H1 (cell line): ENCODE results near the gene KLF2. TPM values are rescaled to one million over a fixed set of nuclear protein-coding genes. Genes with fewer than 3 reads are reported as not detected.

Experiments used
- CTCF ChIA-PET: fragments of 300-600 bp; sonication (Branson Sonifier 250); formaldehyde crosslinking; loops from one replicate; lab custom pipeline; 2021; ENCODE audit not compliant: partially characterized antibody; lab: Charles Lee
- POLR2A ChIA-PET: fragments of 300-600 bp; sonication (Branson Sonifier 250); formaldehyde crosslinking; loops from one replicate; lab custom pipeline; 2021; ENCODE audit warnings: inconsistent platforms; ENCODE audit not compliant: partially characterized antibody; lab: Charles Lee
- DNase-seq, 2 experiments: peaks; one replicate each; pipeline versions ENCODE4 v3.0.0 to v3.0.0-alpha.2; 2010 to 2022; ENCODE audit warnings: low spot score in 2 of 2, low read depth in 1 of 2, mixed read lengths in 1 of 2
- FAIRE-seq: peaks from 2 replicates; lab custom pipeline; 2011; peaks lifted over from hg19 to GRCh38; lab: Jason Lieb, UNC
- H2AFZ ChIP-seq: 2 replicates; pipeline ENCODE4 v1.8.1; 2012; ENCODE audit warnings: low read length, inconsistent platforms
- H2AK5ac ChIP-seq: 2 replicates; pipeline ENCODE4 v1.6.1; 2013; ENCODE audit warnings: low read depth, low read length
- H2BK120ac ChIP-seq: replicated peaks from 2 replicates; pipeline ENCODE3; 2013; ENCODE audit warnings: low read depth, low read length, inconsistent platforms
- H2BK12ac ChIP-seq: 2 replicates; pipeline ENCODE4 v1.6.1; 2013; ENCODE audit warnings: low read depth, low read length
- H2BK15ac ChIP-seq: 2 replicates; pipeline ENCODE4 v1.6.1; 2013; ENCODE audit warnings: low read length
- H2BK20ac ChIP-seq: 2 replicates; pipeline ENCODE4 v1.6.1; 2013; ENCODE audit warnings: low read length
- H2BK5ac ChIP-seq: 2 replicates; pipeline ENCODE4 v1.6.1; 2013; ENCODE audit warnings: low read depth, low read length
- H3K14ac ChIP-seq: 2 replicates; pipeline ENCODE4 v1.6.1; 2013; ENCODE audit warnings: inconsistent platforms; ENCODE audit not compliant: insufficient read length
- H3K18ac ChIP-seq: 2 replicates; pipeline ENCODE4 v1.6.1; 2013; ENCODE audit warnings: low read length; ENCODE audit errors: extremely low read depth
- H3K23ac ChIP-seq: 2 replicates; pipeline ENCODE4 v1.6.1; 2013; ENCODE audit warnings: inconsistent platforms; ENCODE audit not compliant: insufficient read length
- H3K23me2 ChIP-seq: 2 replicates; pipeline ENCODE4 v1.6.1; 2013; ENCODE audit warnings: low read depth, low read length
- H3K27ac ChIP-seq: 2 replicates; pipeline ENCODE4 v1.6.1; 2011; ENCODE audit warnings: low read depth, low read length, inconsistent platforms
- H3K27me3 ChIP-seq, 4 experiments: replicated peaks in 1 of 4; 1 replicate in 1 of 4; 2 replicates in 3 of 4; pipeline versions ENCODE4 v1.6.1 to v1.8.1; 2011 to 2013; ENCODE audit warnings: low read length in 3 of 4, mild to moderate bottlenecking in 3 of 4, inconsistent platforms in 2 of 4, mixed read lengths in 2 of 4, moderate library complexity in 1 of 4; ENCODE audit not compliant: control insufficient read depth in 3 of 4, insufficient read depth in 3 of 4; ENCODE audit errors: extremely low read depth in 1 of 4
- H3K36me3 ChIP-seq, 4 experiments: 2 replicates each; pipeline versions ENCODE4 v1.6.1 to v1.8.1; 2011 to 2013; ENCODE audit warnings: mild to moderate bottlenecking in 4 of 4, low read length in 3 of 4, moderate library complexity in 2 of 4, control low read depth in 1 of 4, inconsistent platforms in 1 of 4; ENCODE audit not compliant: insufficient read depth in 4 of 4, control insufficient read depth in 2 of 4
- H3K4ac ChIP-seq: replicated peaks from 2 replicates; pipeline ENCODE3; 2013; ENCODE audit warnings: low read length, low read depth, mixed read lengths, inconsistent platforms; ENCODE audit not compliant: insufficient read length
- H3K4me1 ChIP-seq, 4 experiments: replicated peaks in 1 of 4; 1 replicate in 1 of 4; 2 replicates in 3 of 4; pipeline versions ENCODE4 v1.6.1 to v1.8.1; 2011 to 2013; ENCODE audit warnings: low read length in 3 of 4, inconsistent platforms in 2 of 4, mixed read lengths in 1 of 4; ENCODE audit not compliant: insufficient read depth in 4 of 4, control insufficient read depth in 3 of 4
- H3K4me2 ChIP-seq, 2 experiments: 2 replicates each; pipeline versions ENCODE4 v1.6.1 to v1.8.1; 2011 to 2013; ENCODE audit warnings: low read depth in 2 of 2, low read length in 2 of 2, control low read depth in 1 of 2, inconsistent platforms in 1 of 2, mild to moderate bottlenecking in 1 of 2; ENCODE audit not compliant: insufficient read depth in 1 of 2
- H3K4me3 ChIP-seq, 4 experiments: fragments of 200-600, 300-600 bp in 1 of 4; sonication (generic), shearing (Covaris generic), sonication (Bioruptor Twin) in 1 of 4; 2 replicates each; pipeline versions ENCODE4 v1.5.1 to v1.8.1; 2011 to 2016; ENCODE audit warnings: low read length in 4 of 4, low read depth in 3 of 4, control low read depth in 2 of 4, inconsistent platforms in 2 of 4, mild to moderate bottlenecking in 2 of 4, mixed read lengths in 1 of 4, moderate library complexity in 1 of 4; ENCODE audit not compliant: insufficient read depth in 2 of 4; ENCODE audit errors: extremely low read depth in 1 of 4
- H3K56ac ChIP-seq: replicated peaks from 2 replicates; pipeline ENCODE3; 2013; ENCODE audit warnings: low read depth, mild to moderate bottlenecking, mixed read lengths, low read length, inconsistent platforms; ENCODE audit not compliant: insufficient read length
- H3K79me1 ChIP-seq: 2 replicates; pipeline ENCODE4 v1.6.1; 2013; ENCODE audit warnings: low read depth, low read length, control low read depth
- H3K79me2 ChIP-seq, 2 experiments: 2 replicates each; pipeline versions ENCODE4 v1.6.1 to v1.8.1; 2012 to 2013; ENCODE audit warnings: low read length in 2 of 2, mild to moderate bottlenecking in 2 of 2, inconsistent platforms in 1 of 2; ENCODE audit not compliant: insufficient read depth in 2 of 2, control insufficient read depth in 1 of 2
- H3K9ac ChIP-seq, 4 experiments: replicated peaks in 1 of 4; 1 replicate in 1 of 4; 2 replicates in 3 of 4; pipeline versions ENCODE4 v1.6.1 to v1.8.1; 2011 to 2013; ENCODE audit warnings: low read depth in 3 of 4, low read length in 3 of 4, control low read depth in 2 of 4, mild to moderate bottlenecking in 2 of 4, moderate library complexity in 2 of 4, inconsistent platforms in 1 of 4; ENCODE audit errors: extremely low read depth in 1 of 4
- H3K9me3 ChIP-seq, 2 experiments: 2 replicates each; pipeline versions ENCODE4 v1.6.1 to v1.8.1; 2012 to 2013; ENCODE audit warnings: mild to moderate bottlenecking in 2 of 2, moderate library complexity in 2 of 2, control low read depth in 1 of 2, inconsistent platforms in 1 of 2, low read depth in 1 of 2, low read length in 1 of 2, mixed read lengths in 1 of 2; ENCODE audit not compliant: insufficient read depth in 2 of 2
- H4K20me1 ChIP-seq, 2 experiments: replicated peaks in 1 of 2; 2 replicates each; pipeline versions ENCODE3 to v1.8.1; 2011 to 2013; ENCODE audit warnings: inconsistent platforms in 2 of 2, low read length in 2 of 2, mild to moderate bottlenecking in 1 of 2; ENCODE audit not compliant: insufficient read depth in 2 of 2, control insufficient read depth in 1 of 2
- H4K5ac ChIP-seq: 2 replicates; pipeline ENCODE4 v1.6.1; 2013; ENCODE audit warnings: low read length, low read depth, mixed read lengths, inconsistent platforms; ENCODE audit not compliant: insufficient read length
- H4K8ac ChIP-seq: 2 replicates; pipeline ENCODE4 v1.8.0; 2013; ENCODE audit warnings: mild to moderate bottlenecking, moderate library complexity, low read length, inconsistent platforms; ENCODE audit not compliant: insufficient read depth; ENCODE audit errors: extremely low read depth
- H4K91ac ChIP-seq: replicated peaks from 2 replicates; pipeline ENCODE3; 2013; ENCODE audit warnings: low read length, mixed read lengths, inconsistent platforms; ENCODE audit not compliant: insufficient read length
- CTBP2 ChIP-seq: IDR thresholded peaks from 2 replicates; pipeline ENCODE4 v1.7.0; 2011; ENCODE audit warnings: borderline replicate concordance, mild to moderate bottlenecking, moderate library complexity, mixed read lengths, low read length; ENCODE audit not compliant: insufficient read depth, insufficient read length
- EP300 ChIP-seq, 2 experiments: IDR thresholded peaks; 1 replicate in 1 of 2; 2 replicates in 1 of 2; pipeline ENCODE4 v1.6.1; 2011 to 2012; ENCODE audit warnings: low read depth in 2 of 2, low read length in 2 of 2, mild to moderate bottlenecking in 2 of 2, borderline replicate concordance in 1 of 2, inconsistent platforms in 1 of 2, moderate library complexity in 1 of 2
- EZH2 ChIP-seq: fragments of 200-600 bp; sonication (generic); IDR thresholded peaks from 2 replicates; pipeline ENCODE4 v1.7.1; 2012; ENCODE audit warnings: low read depth, mild to moderate bottlenecking, moderate library complexity, low read length, inconsistent platforms; ENCODE audit not compliant: severe bottlenecking
- HDAC6 ChIP-seq: IDR thresholded peaks from one replicate; pipeline ENCODE4 v1.7.1; 2012; ENCODE audit warnings: low read depth, mild to moderate bottlenecking, inconsistent platforms, low read length, moderate library complexity
- JUN ChIP-seq: IDR thresholded peaks from 2 replicates; pipeline ENCODE4 v1.6.1; 2011; ENCODE audit warnings: low read depth, mild to moderate bottlenecking, improper control_type of control experiment, low read length
- POLR2AphosphoS5 ChIP-seq: IDR thresholded peaks from 2 replicates; pipeline ENCODE4 v1.6.1; 2011; ENCODE audit warnings: low read depth, low read length
- SRF ChIP-seq: IDR thresholded peaks from 2 replicates; pipeline ENCODE4 v1.6.1; 2011; ENCODE audit warnings: mild to moderate bottlenecking, low read depth, low read length, moderate library complexity
- TBP ChIP-seq: IDR thresholded peaks from 2 replicates; pipeline ENCODE4 v1.6.1; 2011; ENCODE audit warnings: low read depth, low read length, improper control_type of control experiment
- YY1 ChIP-seq: IDR thresholded peaks from 2 replicates; pipeline ENCODE4 v1.6.1; 2011; ENCODE audit warnings: low read depth, mild to moderate bottlenecking, low read length
- WGBS, 2 experiments: shearing (Covaris generic) in 1 of 2; methylation state at CpG; one replicate each; pipeline versions ENCODE4 v1.1.6 to v1.1.7; 2013 to 2015; ENCODE audit warnings: low lambda C conversion rate in 2 of 2, mixed read lengths in 2 of 2, inconsistent platforms in 1 of 2, low coverage in 1 of 2, missing lambda C conversion rate in 1 of 2; ENCODE audit not compliant: insufficient replicate concordance in 2 of 2, insufficient coverage in 1 of 2, insufficient read length in 1 of 2; ENCODE audit errors: extremely low coverage in 1 of 2, missing lambda C conversion rate in 1 of 2; 5-methylcytosine and 5-hydroxymethylcytosine counted together
- polyA plus RNA-seq, 7 experiments: library from polyadenylated mRNA; depleted of rRNA in 3 of 7; stranded (reverse) in 5 of 7; unstranded in 2 of 7; fragments of >200 nt in 5 of 7; fragments of 200-250 nt in 2 of 7; gene quantifications; 1 replicate in 5 of 7; 2 replicates in 1 of 7; 4 replicates in 1 of 7; pipeline versions ENCODE4 v1.2.1 to v1.2.3, GENCODE V29; 2011 to 2013; ENCODE audit warnings: missing spikeins in 2 of 7, mixed read lengths in 2 of 7
- total RNA-seq: library from RNA; stranded (reverse); fragmentation: NEBNext Ultra II Directional; extraction: Animal tissue kit (Norgen Biotek cat#: 25700); gene quantifications from 2 replicates; pipeline ENCODE4 v1.2.1, GENCODE V29; 2021
- TF ChIP-seq, protein P1 (sequence below): IDR thresholded peaks from 2 replicates; pipeline ENCODE4 v1.6.1; 2012; ENCODE audit warnings: inconsistent platforms

The KLF2 gene
- total and polyA plus RNA-seq, 2 of the 8 experiments (the other 6 are each of a cell fraction or from before 2014, with no cell fraction given) = 0.19 to 0.33 TPM

DNA sequence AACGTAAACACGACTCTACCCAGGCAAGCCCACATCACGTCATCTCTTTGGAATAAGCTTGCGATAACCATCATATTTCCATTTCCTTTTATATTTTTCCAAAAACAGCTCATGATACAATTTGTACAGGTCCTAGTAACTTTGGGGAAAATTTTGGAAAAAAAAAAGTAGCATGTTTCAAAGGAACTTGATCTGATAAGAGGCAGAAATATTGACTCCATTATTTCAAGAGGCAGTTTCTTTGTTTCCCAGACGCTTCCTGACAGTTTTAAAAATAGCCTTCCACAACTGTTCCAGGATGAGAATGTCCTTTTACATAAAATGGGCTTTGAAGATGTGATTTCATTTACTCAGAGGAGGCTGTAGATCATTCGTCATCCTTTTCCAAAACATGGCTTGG is 23.1 kb downstream of the KLF2 start:
- Histone ChIP-seq H3K36me3 (no peaks in the 10 kb centered on the region), H2BK15ac (no peak overlapping the region), H3K9ac (no peak overlapping the region), H3K4me1 (no peaks in the 10 kb centered on the region), H3K4me3 (no peak overlapping the region), H2BK12ac (no peak overlapping the region), H3K9me3 (no peaks in the 10 kb centered on the region), H2AFZ (no peak overlapping the region), H2BK120ac (no peak overlapping the region), H3K23ac (no peak overlapping the region), H4K20me1 (no peaks in the 10 kb centered on the region), H3K4ac (no peak overlapping the region), H2BK5ac (no peak overlapping the region), H4K91ac (no peak overlapping the region), H3K4me2 (no peak overlapping the region), H3K56ac (no peak overlapping the region), H4K5ac (no peak overlapping the region), H3K27ac (no peak overlapping the region), H4K8ac (no peak overlapping the region), H2BK20ac (no peak overlapping the region), H3K18ac (no peak overlapping the region), H3K27me3 (no peaks in the 10 kb centered on the region), H3K23me2 (no peaks in the 10 kb centered on the region), H2AK5ac (no peak overlapping the region), H3K79me2 (no peaks in the 10 kb centered on the region), H3K14ac (no peak overlapping the region), H3K79me1 (no peaks in the 10 kb centered on the region)
- WGBS, 2 experiments = 92% methylated on average over 6 of the region's 6 CpGs; no CpG with 5 or more reads in 1 of the 2 experiments
- no peak for DNase-seq
- POLR2A ChIA-PET = interaction anchor here (0.7 to 0.8 kb wide), 2 partner anchors 16 to 18 kb away, joined by 3 read pairs; no protein-coding TSS in a partner anchor
- CTCF ChIA-PET = interaction anchor here (0.9 to 1.3 kb wide), 2 partner anchors 10 to 35 kb away, joined by 3 to 4 read pairs; no protein-coding TSS in a partner anchor
- FAIRE-seq = no peak
- TF ChIP-seq YY1 = no peak
- no peak for TF ChIP-seq EZH2
- no peak for TF ChIP-seq CTBP2
- no peak for TF ChIP-seq POLR2AphosphoS5
- TF ChIP-seq HDAC6 = no peak
- TF ChIP-seq EP300 (IDR thresholded peaks at IDR 0.05; ENCODE audit: borderline replicate concordance in 1 of 2, low read depth in 2 of 2, low read length in 2 of 2) = no peak
- no peak for TF ChIP-seq SRF
- TF ChIP-seq, protein P1, sequence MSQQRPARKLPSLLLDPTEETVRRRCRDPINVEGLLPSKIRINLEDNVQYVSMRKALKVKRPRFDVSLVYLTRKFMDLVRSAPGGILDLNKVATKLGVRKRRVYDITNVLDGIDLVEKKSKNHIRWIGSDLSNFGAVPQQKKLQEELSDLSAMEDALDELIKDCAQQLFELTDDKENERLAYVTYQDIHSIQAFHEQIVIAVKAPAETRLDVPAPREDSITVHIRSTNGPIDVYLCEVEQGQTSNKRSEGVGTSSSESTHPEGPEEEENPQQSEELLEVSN = no peak
- TF ChIP-seq JUN = no peak
- TF ChIP-seq TBP = no peak
